Mammary epithelial cell (primary cell): Measurements from ENCODE around the gene SELL.

Experiments
- CTCF ChIP-seq, 2 donors: IDR thresholded peaks in 1 of 2; conservative IDR thresholded peaks in 1 of 2; 2 replicates each; pipeline ENCODE4 v1.5.1; 2011 to 2012; ENCODE audit warnings: inconsistent platforms in 2 of 2, low read length in 2 of 2, mild to moderate bottlenecking in 2 of 2, control low read depth in 1 of 2, low read depth in 1 of 2; ENCODE audit not compliant: insufficient read depth in 1 of 2; ENCODE audit errors: extremely low read depth in 1 of 2
- EZH2 ChIP-seq: IDR thresholded peaks from 2 replicates; pipeline ENCODE4 v1.6.1; 2012; ENCODE audit warnings: low read length, inconsistent platforms, borderline replicate concordance

- TF ChIP-seq CTCF (conservative IDR thresholded peaks at IDR 0.05 in 1 of 2, IDR thresholded peaks at IDR 0.05 in 1 of 2; ENCODE audit: extremely low read depth in 1 of 2, insufficient read depth in 1 of 2, low read depth in 1 of 2, low read length in 2 of 2) (no peak), EZH2 (no peak)
These were observed 13.7 kb downstream of the SELL start for GRCh38 chr1:169697755-169698154.
